Neural cell (in vitro differentiated cells): Measurements from ENCODE around the gene CRIM1. TPM values are rescaled to one million over a fixed set of nuclear protein-coding genes. Genes with fewer than 3 reads are reported as not detected.

Experiments
- H2AFZ ChIP-seq: fragments of 200-600, 300-800 bp; sonication (generic), shearing (Covaris generic); 2 replicates; pipeline ENCODE4 v1.6.0; 2014; ENCODE audit warnings: low read depth, mild to moderate bottlenecking, antibody characterized with exemption, low read length, moderate library complexity
- H3F3A ChIP-seq: fragments of 200-600 bp; shearing (Covaris generic); 2 replicates; pipeline ENCODE4 v1.6.1; 2016; ENCODE audit warnings: mild to moderate bottlenecking, moderate library complexity, mixed read lengths, antibody characterized with exemption, low read length; ENCODE audit not compliant: insufficient read depth, poor library complexity, severe bottlenecking
- H3K27ac ChIP-seq: fragments of 200-600, 300-800 bp; sonication (generic), shearing (Covaris generic); 2 replicates; pipeline ENCODE4 v1.5.1; 2014; ENCODE audit warnings: mild to moderate bottlenecking, low read length, moderate library complexity
- H3K27me3 ChIP-seq: fragments of 300-800, 200-600 bp; sonication (generic), shearing (Covaris generic); 2 replicates; pipeline ENCODE4 v1.6.0; 2014; ENCODE audit warnings: mild to moderate bottlenecking, low read depth, low read length, moderate library complexity; ENCODE audit not compliant: insufficient read depth
- H3K36me3 ChIP-seq: fragments of 300-800, 200-600 bp; sonication (generic), shearing (Covaris generic); 2 replicates; pipeline ENCODE4 v1.5.1; 2014; ENCODE audit warnings: mild to moderate bottlenecking, antibody characterized with exemption, low read length, moderate library complexity; ENCODE audit not compliant: insufficient read depth
- H3K4me2 ChIP-seq: fragments of 300-800, 200-600 bp; sonication (generic), shearing (Covaris generic); 2 replicates; pipeline ENCODE4 v1.6.0; 2014; ENCODE audit warnings: mild to moderate bottlenecking, low read length
- H3K4me3 ChIP-seq: fragments of 300-800, 200-600 bp; sonication (generic), shearing (Covaris generic); 2 replicates; pipeline ENCODE4 v1.5.1; 2014; ENCODE audit warnings: mild to moderate bottlenecking, low read length, moderate library complexity
- H3K79me2 ChIP-seq: fragments of 200-600 bp; shearing (Covaris generic); replicated peaks from 2 replicates; pipeline ENCODE4 v1.6.0; 2014; ENCODE audit warnings: mild to moderate bottlenecking, low read length, moderate library complexity; ENCODE audit not compliant: insufficient read depth
- H3K9ac ChIP-seq: fragments of 300-800, 200-600 bp; sonication (generic), shearing (Covaris generic); 2 replicates; pipeline ENCODE4 v1.6.1; 2016; ENCODE audit warnings: mild to moderate bottlenecking, low read length, mixed read lengths
- H3K9me2 ChIP-seq: fragments of 200-600 bp; shearing (Covaris generic); 2 replicates; pipeline ENCODE4 v1.6.1; 2016; ENCODE audit warnings: mild to moderate bottlenecking, low read length, mixed read lengths; ENCODE audit not compliant: insufficient read depth
- H3K9me3 ChIP-seq: fragments of 200-600, 300-800 bp; sonication (generic), shearing (Covaris generic); 2 replicates; pipeline ENCODE4 v1.6.1; 2016; ENCODE audit warnings: mild to moderate bottlenecking, mixed run types, low read length, moderate library complexity, mixed read lengths
- H4K20me1 ChIP-seq: fragments of 200-600 bp; shearing (Covaris generic); 2 replicates; pipeline ENCODE4 v1.6.1; 2016; ENCODE audit warnings: mild to moderate bottlenecking, mixed run types; ENCODE audit not compliant: insufficient read depth
- CTCF ChIP-seq: fragments of 450-650 bp; IDR thresholded peaks from 2 replicates; pipeline ENCODE4 v1.5.1; 2014; ENCODE audit warnings: antibody characterized with exemption, mild to moderate bottlenecking, moderate library complexity; ENCODE audit not compliant: poor library complexity, severe bottlenecking
- EP300 ChIP-seq: fragments of 450-650 bp; conservative IDR thresholded peaks from 2 replicates; pipeline ENCODE4 v1.6.1; 2014; ENCODE audit warnings: antibody characterized with exemption, mild to moderate bottlenecking, moderate library complexity; ENCODE audit not compliant: poor library complexity, severe bottlenecking
- EZH2 ChIP-seq: fragments of 200-600, 300-800 bp; shearing (Covaris generic), sonication (generic); IDR thresholded peaks from 2 replicates; pipeline ENCODE4 v1.6.1; 2014; ENCODE audit warnings: antibody characterized with exemption, low read length, borderline replicate concordance, mild to moderate bottlenecking; ENCODE audit not compliant: insufficient read depth, poor library complexity, severe bottlenecking
- MXI1 ChIP-seq: fragments of 450-650 bp; conservative IDR thresholded peaks from 2 replicates; pipeline ENCODE4 v1.6.1; 2014; ENCODE audit warnings: antibody characterized with exemption, mild to moderate bottlenecking; ENCODE audit not compliant: poor library complexity, severe bottlenecking
- POLR2AphosphoS5 ChIP-seq: IDR thresholded peaks from 2 replicates; pipeline ENCODE4 v1.6.1; 2012
- RAD21 ChIP-seq: fragments of 450-650 bp; conservative IDR thresholded peaks from 2 replicates; pipeline ENCODE4 v1.6.1; 2014; ENCODE audit warnings: antibody characterized with exemption, mild to moderate bottlenecking, moderate library complexity
- REST ChIP-seq: IDR thresholded peaks from 2 replicates; pipeline ENCODE4 v1.6.1; 2012; ENCODE audit warnings: borderline replicate concordance
- SMC3 ChIP-seq: fragments of 450-650 bp; conservative IDR thresholded peaks from 2 replicates; pipeline ENCODE4 v1.6.1; 2014; ENCODE audit warnings: antibody characterized with exemption, mild to moderate bottlenecking, moderate library complexity; ENCODE audit not compliant: poor library complexity
- TAF1 ChIP-seq: IDR thresholded peaks from 2 replicates; pipeline ENCODE4 v1.6.1; 2012; ENCODE audit warnings: low read depth
- polyA plus RNA-seq: library from polyadenylated mRNA; depleted of rRNA; stranded (reverse); fragments of >200 nt; gene quantifications from 2 replicates; pipeline ENCODE4 v1.2.3, GENCODE V29; 2014

CRIM1 gene
- polyA plus RNA-seq, 1 donor from 2014 or later, result 6.7 TPM

- TF ChIP-seq EP300, result no peak
- TF ChIP-seq MXI1, result no peak
- no peak for TF ChIP-seq RAD21
- no peak for TF ChIP-seq POLR2AphosphoS5
- TF ChIP-seq REST, result no peak
- no peak for TF ChIP-seq TAF1
- TF ChIP-seq CTCF, result no peak
- TF ChIP-seq EZH2, result no peak
- TF ChIP-seq SMC3, result no peak
- no peak overlapping the region for H3K9ac ChIP-seq
- H3K27ac ChIP-seq, result no peak overlapping the region
- H3K4me2 ChIP-seq, result no peak overlapping the region
- no peaks in the 10 kb centered on the region for H3K27me3 ChIP-seq
- H3K9me3 ChIP-seq, result no peaks in the 10 kb centered on the region
- no peaks in the 10 kb centered on the region for H3F3A ChIP-seq
- no peaks in the 10 kb centered on the region for H4K20me1 ChIP-seq
- no peaks in the 10 kb centered on the region for H3K79me2 ChIP-seq
- H3K9me2 ChIP-seq, result no peaks in the 10 kb centered on the region
- H3K36me3 ChIP-seq, result no peaks in the 10 kb centered on the region
- no peak overlapping the region for H2AFZ ChIP-seq
- H3K4me3 ChIP-seq, result no peak overlapping the region
These were observed 100.9 kb downstream of the CRIM1 start for GRCh38 chr2:36456227-36457175.

GRCh38 chr2:36458106-36458505 lies 102.5 kb downstream of the CRIM1 start:
- H3K27me3 ChIP-seq, result no peaks in the 10 kb centered on the region
- TF ChIP-seq MXI1 (no peak), RAD21 (no peak), SMC3 (no peak)
- no peaks in the 10 kb centered on the region for H4K20me1 ChIP-seq
- no peak overlapping the region for H3K9ac ChIP-seq
- no peaks in the 10 kb centered on the region for H3K36me3 ChIP-seq
- no peaks in the 10 kb centered on the region for H3K9me3 ChIP-seq
- no peak overlapping the region for H3K27ac ChIP-seq
- H3K79me2 ChIP-seq, result no peaks in the 10 kb centered on the region
- no peak overlapping the region for H3K4me2 ChIP-seq
- H3F3A ChIP-seq, result no peaks in the 10 kb centered on the region
- no peaks in the 10 kb centered on the region for H3K9me2 ChIP-seq
- no peak overlapping the region for H3K4me3 ChIP-seq
- H2AFZ ChIP-seq, result no peak overlapping the region
